GM21390 (cell line): Measurements from ENCODE around the gene PLEKHG4B.

Experiments
- ATAC-seq: cut with Tn5 transposase; IDR thresholded peaks from one replicate; pipeline ENCODE4 v1.9.1; 2021; ENCODE audit not compliant: unreplicated experiment

The PLEKHG4B gene

GRCh38 chr5:74503-75109 lies 17.4 kb upstream of the PLEKHG4B start:
- ATAC-seq: no peak

- ATAC-seq: no peak
Observed at GRCh38 chr5:75331-76320, 16.3 kb upstream of the PLEKHG4B start.

- no peak for ATAC-seq
Observed at GRCh38 chr5:76358-77169, 15.4 kb upstream of the PLEKHG4B start.

GRCh38 chr5:77170-77501 lies 14.8 kb upstream of the PLEKHG4B start:
- ATAC-seq: no peak

GRCh38 chr5:77546-77945 lies 14.4 kb upstream of the PLEKHG4B start:
- ATAC-seq: no peak

GRCh38 chr5:77957-78804 lies 13.8 kb upstream of the PLEKHG4B start:
- ATAC-seq: no peak

GRCh38 chr5:78805-79149 lies 13.2 kb upstream of the PLEKHG4B start:
- no peak for ATAC-seq

- ATAC-seq: no peak
Observed at GRCh38 chr5:79263-79662, 12.7 kb upstream of the PLEKHG4B start.

GRCh38 chr5:79821-80220 lies 12.1 kb upstream of the PLEKHG4B start:
- no peak for ATAC-seq

- ATAC-seq: no peak
Observed at GRCh38 chr5:81391-82021, 10.5 kb upstream of the PLEKHG4B start.

GRCh38 chr5:82097-82496 lies 9.9 kb upstream of the PLEKHG4B start:
- ATAC-seq: no peak

GRCh38 chr5:82570-82969 lies 9.4 kb upstream of the PLEKHG4B start:
- no peak for ATAC-seq

- ATAC-seq: no peak
Observed at GRCh38 chr5:83029-83428, 8.9 kb upstream of the PLEKHG4B start.

GRCh38 chr5:85334-85995 lies 6.5 kb upstream of the PLEKHG4B start:
- no peak for ATAC-seq

- no peak for ATAC-seq
Observed at GRCh38 chr5:89337-90286, 2.4 kb upstream of the PLEKHG4B start.

GRCh38 chr5:90590-91547 lies 1.1 kb upstream of the PLEKHG4B start:
- no peak for ATAC-seq

GRCh38 chr5:92401-93220 lies 643 bp downstream of the PLEKHG4B start:
- ATAC-seq: no peak
